Hepatocyte (in vitro differentiated cells): ENCODE results near the gene TAF4. TPM values are rescaled to one million over a fixed set of nuclear protein-coding genes. Genes with fewer than 3 reads are reported as not detected.
A peak's percentile ranks its signal among the peaks of the same experiment; 100 is the strongest.

Experiments used
- DNase-seq: peaks from one replicate; pipeline ENCODE4 v3.0.0-alpha.2; 2016; ENCODE audit warnings: low spot score
- H2AFZ ChIP-seq: fragments of 200-600 bp; sonication (generic); 2 replicates; pipeline ENCODE4 v1.6.0; 2016; ENCODE audit warnings: antibody characterized with exemption, mild to moderate bottlenecking
- H3K27ac ChIP-seq: fragments of 200-600 bp; sonication (generic); 2 replicates; pipeline ENCODE4 v1.5.1; 2016; ENCODE audit warnings: mild to moderate bottlenecking
- H3K27me3 ChIP-seq: fragments of 200-600 bp; sonication (generic); 2 replicates; pipeline ENCODE4 v1.6.1; 2016
- H3K36me3 ChIP-seq: fragments of 200-600 bp; sonication (generic); replicated peaks from 2 replicates; pipeline ENCODE4 v1.5.1; 2016; ENCODE audit warnings: low read depth; ENCODE audit not compliant: insufficient read depth
- H3K4me1 ChIP-seq: fragments of 200-600 bp; sonication (generic); 2 replicates; pipeline ENCODE4 v1.5.1; 2016; ENCODE audit warnings: mild to moderate bottlenecking, moderate library complexity; ENCODE audit not compliant: insufficient read depth
- H3K4me2 ChIP-seq: fragments of 200-600 bp; sonication (generic); 2 replicates; pipeline ENCODE4 v1.6.0; 2016
- H3K4me3 ChIP-seq: fragments of 200-600 bp; sonication (generic); 2 replicates; pipeline ENCODE4 v1.5.1; 2016; ENCODE audit warnings: mild to moderate bottlenecking
- H3K79me2 ChIP-seq: fragments of 200-600 bp; sonication (generic); 2 replicates; pipeline ENCODE4 v1.6.0; 2017; ENCODE audit warnings: mild to moderate bottlenecking
- H3K9me2 ChIP-seq: fragments of 200-600 bp; sonication (generic); replicated peaks from 2 replicates; pipeline ENCODE4 v1.6.0; 2017; ENCODE audit warnings: mild to moderate bottlenecking; ENCODE audit not compliant: insufficient read depth
- H3K9me3 ChIP-seq: fragments of 200-600 bp; sonication (generic); 2 replicates; pipeline ENCODE4 v1.5.1; 2016; ENCODE audit warnings: low read depth, mild to moderate bottlenecking
- H4K20me1 ChIP-seq: fragments of 200-600 bp; sonication (generic); 2 replicates; pipeline ENCODE4 v1.6.0; 2016; ENCODE audit warnings: mild to moderate bottlenecking; ENCODE audit not compliant: insufficient read depth, poor library complexity, severe bottlenecking
- CTCF ChIP-seq: fragments of 200-600 bp; sonication (generic); IDR thresholded peaks from 2 replicates; pipeline ENCODE4 v1.5.1; 2016; ENCODE audit warnings: antibody characterized with exemption, mild to moderate bottlenecking; ENCODE audit not compliant: poor library complexity
- EZH2 ChIP-seq: fragments of 200-600 bp; sonication (generic); IDR thresholded peaks from 2 replicates; pipeline ENCODE4 v1.6.1; 2016; ENCODE audit warnings: antibody characterized with exemption, mild to moderate bottlenecking, borderline replicate concordance
- EZH2phosphoT487 ChIP-seq: fragments of 200-600 bp; sonication (generic); IDR thresholded peaks from one replicate; pipeline ENCODE4 v1.6.1; 2018; ENCODE audit warnings: antibody characterized with exemption, mild to moderate bottlenecking, low read depth, moderate library complexity; ENCODE audit not compliant: unreplicated experiment, severe bottlenecking
- WGBS: methylation state at CpG from one replicate; pipeline ENCODE4 v1.1.6; 2016; ENCODE audit warnings: low lambda C conversion rate; ENCODE audit errors: missing lambda C conversion rate; 5-methylcytosine and 5-hydroxymethylcytosine counted together
- polyA plus RNA-seq: library from polyadenylated mRNA; unstranded; fragments of >200 nt; fragmentation: Nextera tagmentation; extraction: Ambion mirVana; gene quantifications from 2 replicates; pipeline ENCODE4 v1.2.1, GENCODE V29; 2016
- total RNA-seq: library from RNA; depleted of rRNA; stranded (reverse); fragments of >200 nt; gene quantifications from 2 replicates; pipeline ENCODE4 v1.2.3, GENCODE V29; 2014

Gene TAF4
- total and polyA plus RNA-seq, 2 experiments from 2014 or later, result 2.9 to 6.6 TPM

- peaks cover 57% of the 10 kb centered on the region for H4K20me1 ChIP-seq
- TF ChIP-seq EZH2phosphoT487 (no peak), CTCF (no peak), EZH2 (no peak)
- H3K9me2 ChIP-seq, result no peaks in the 10 kb centered on the region
- 71% methylated on average over 12 of the region's 12 CpGs for WGBS
- no peaks in the 10 kb centered on the region for H3K9me3 ChIP-seq
- H3K27ac ChIP-seq, result no peak overlapping the region
- H2AFZ ChIP-seq, result no peak overlapping the region
- H3K4me1 ChIP-seq, result peaks cover 30% of the 10 kb centered on the region
- H3K36me3 ChIP-seq, result no peaks in the 10 kb centered on the region
- H3K27me3 ChIP-seq, result no peaks in the 10 kb centered on the region
- peak overlapping the region; percentile 95 for H3K4me2 ChIP-seq
- no peak for DNase-seq
- peaks cover 57% of the 10 kb centered on the region for H3K79me2 ChIP-seq
- H3K4me3 ChIP-seq, result no peak overlapping the region
These were observed 2.9 kb downstream of the TAF4 start for GRCh38 chr20:62062661-62063314.

GRCh38 chr20:62061851-62062423, 3.7 kb downstream of the TAF4 start:
- H3K9me3 ChIP-seq, result no peaks in the 10 kb centered on the region
- H3K4me3 ChIP-seq, result no peak overlapping the region
- H3K27me3 ChIP-seq, result no peaks in the 10 kb centered on the region
- WGBS, result 83% methylated on average over 8 of the region's 8 CpGs
- peaks cover 21% of the 10 kb centered on the region for H3K4me1 ChIP-seq
- H3K79me2 ChIP-seq, result peaks cover 62% of the 10 kb centered on the region
- no peak overlapping the region for H3K4me2 ChIP-seq
- no peaks in the 10 kb centered on the region for H3K36me3 ChIP-seq
- no peak for TF ChIP-seq CTCF
- TF ChIP-seq EZH2phosphoT487, result no peak
- no peak for TF ChIP-seq EZH2
- H3K27ac ChIP-seq, result no peak overlapping the region
- H3K9me2 ChIP-seq, result no peaks in the 10 kb centered on the region
- peaks cover 58% of the 10 kb centered on the region for H4K20me1 ChIP-seq
- H2AFZ ChIP-seq, result no peak overlapping the region
- no peak for DNase-seq

GRCh38 chr20:62060631-62061541, 4.8 kb downstream of the TAF4 start:
- no peak for DNase-seq
- H4K20me1 ChIP-seq, result peaks cover 68% of the 10 kb centered on the region
- H3K36me3 ChIP-seq, result no peaks in the 10 kb centered on the region
- TF ChIP-seq EZH2 (no peak), CTCF (no peak), EZH2phosphoT487 (no peak)
- no peak overlapping the region for H3K4me3 ChIP-seq
- no peak overlapping the region for H3K27ac ChIP-seq
- H3K9me2 ChIP-seq, result no peaks in the 10 kb centered on the region
- peaks cover 73% of the 10 kb centered on the region for H3K79me2 ChIP-seq
- no peaks in the 10 kb centered on the region for H3K9me3 ChIP-seq
- peaks cover 19% of the 10 kb centered on the region for H3K4me1 ChIP-seq
- WGBS, result 98% methylated on average over 12 of the region's 12 CpGs
- no peak overlapping the region for H2AFZ ChIP-seq
- no peak overlapping the region for H3K4me2 ChIP-seq
- no peaks in the 10 kb centered on the region for H3K27me3 ChIP-seq
